ENCODE data around the gene NMNAT3. TPM values are rescaled to one million over a fixed set of nuclear protein-coding genes. Genes with fewer than 3 reads are reported as not detected.

Gene NMNAT3
- total RNA-seq, 1 experiment from 2014 or later, result 4.6 TPM

DNA sequence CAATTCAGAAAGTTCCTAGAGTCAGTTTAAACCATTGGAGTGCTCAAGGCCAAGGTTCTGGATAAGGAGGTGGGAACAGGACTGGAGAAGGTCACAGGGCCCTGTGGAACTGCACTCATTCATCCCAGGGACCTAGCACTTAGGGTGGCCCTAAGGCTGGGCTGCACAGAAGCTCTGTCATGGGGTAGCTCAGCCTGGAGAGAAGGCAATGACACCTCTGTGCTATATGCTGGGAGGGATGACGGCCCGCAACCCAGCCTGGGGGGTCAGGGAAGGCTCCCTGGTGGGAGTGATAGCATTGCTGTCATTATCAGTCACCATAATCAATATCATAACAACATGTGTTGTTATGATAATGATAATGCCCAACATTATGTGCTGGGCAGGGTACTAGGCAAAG lies 151.6 kb downstream of the NMNAT3 start:
- no peak for ATAC-seq
- no peak for TF ChIP-seq SP1 (CRISPR knock-in tag; conservative IDR thresholded peaks at IDR 0.05)
- TF ChIP-seq, protein P1, sequence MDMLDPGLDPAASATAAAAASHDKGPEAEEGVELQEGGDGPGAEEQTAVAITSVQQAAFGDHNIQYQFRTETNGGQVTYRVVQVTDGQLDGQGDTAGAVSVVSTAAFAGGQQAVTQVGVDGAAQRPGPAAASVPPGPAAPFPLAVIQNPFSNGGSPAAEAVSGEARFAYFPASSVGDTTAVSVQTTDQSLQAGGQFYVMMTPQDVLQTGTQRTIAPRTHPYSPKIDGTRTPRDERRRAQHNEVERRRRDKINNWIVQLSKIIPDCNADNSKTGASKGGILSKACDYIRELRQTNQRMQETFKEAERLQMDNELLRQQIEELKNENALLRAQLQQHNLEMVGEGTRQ (CRISPR knock-in tag; IDR thresholded peaks at IDR 0.05), result no peak
- Mint-ChIP-seq H3K9me3 (no peaks in the 10 kb centered on the region), H3K36me3 (peaks cover 8% of the 10 kb centered on the region), H3K27ac (no peak overlapping the region), H3K27me3 (ENCODE audit: low read depth) (peaks cover 24% of the 10 kb centered on the region), H3K4me3 (no peak overlapping the region), H3K4me1 (peaks cover 38% of the 10 kb centered on the region)
- ChIA-PET POLR2A (no interaction called here), CTCF (no interaction called here)
- no peak for DNase-seq (ENCODE audit: low spot score)

DNA sequence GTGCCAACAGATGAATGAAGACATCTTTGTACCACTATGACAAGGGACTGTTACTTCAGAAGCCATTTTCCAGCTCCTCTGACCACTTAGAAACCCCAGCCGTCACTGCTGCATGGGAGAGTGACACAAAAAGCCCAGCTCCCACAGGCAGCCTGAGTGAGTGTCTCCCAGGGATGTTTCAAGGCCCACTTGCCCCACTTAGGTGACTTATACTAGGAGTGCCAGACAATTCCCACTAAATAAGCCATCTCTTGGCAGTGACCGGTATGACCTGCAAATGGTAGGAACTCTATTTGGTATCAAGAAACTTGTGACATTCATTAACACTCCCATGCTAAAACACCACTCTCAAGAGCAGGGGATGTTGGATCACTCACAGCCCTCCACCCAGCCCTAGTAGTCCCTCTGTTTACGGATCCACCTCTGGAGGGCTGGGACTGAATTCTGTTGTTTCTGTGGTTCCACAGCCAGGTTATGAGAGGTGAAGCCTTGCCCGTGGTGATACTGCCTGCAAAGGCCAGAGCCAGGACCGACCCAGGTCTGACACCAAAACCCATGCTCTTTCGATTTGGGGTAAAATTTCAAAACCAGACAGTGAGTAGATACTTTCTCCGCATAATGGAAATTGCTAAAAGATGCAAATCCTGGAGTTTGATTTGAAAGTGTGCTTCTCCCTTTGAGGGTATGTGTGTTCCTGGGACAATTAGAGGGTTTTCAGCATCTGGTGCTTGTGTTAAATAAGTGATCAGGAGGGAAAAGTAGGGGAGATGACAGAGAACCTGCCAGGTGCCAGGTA lies 152.7 kb downstream of the NMNAT3 start:
- Mint-ChIP-seq H3K27ac (no peak overlapping the region), H3K9me3 (no peaks in the 10 kb centered on the region), H3K4me1 (peaks cover 33% of the 10 kb centered on the region), H3K36me3 (peaks cover 8% of the 10 kb centered on the region), H3K27me3 (ENCODE audit: low read depth) (peaks cover 24% of the 10 kb centered on the region), H3K4me3 (no peak overlapping the region)
- CTCF ChIA-PET, result interaction anchor here (0.9 to 2.0 kb wide), 2 partner anchors 39 to 171 kb away, joined by 3 to 5 read pairs; no protein-coding TSS in a partner anchor
- no peak for ATAC-seq
- DNase-seq (ENCODE audit: low spot score), result no peak
- TF ChIP-seq TEAD1 (CRISPR knock-in tag; IDR thresholded peaks at IDR 0.05) (no peak), ZNF416 (CRISPR knock-in tag; IDR thresholded peaks at IDR 0.05) (no peak), GRHL2 (CRISPR knock-in tag; IDR thresholded peaks at IDR 0.05; ENCODE audit: insufficient replicate concordance, severe bottlenecking) (no peak), JAZF1 (CRISPR knock-in tag; IDR thresholded peaks at IDR 0.05) (no peak), NFE2L1 (CRISPR knock-in tag; IDR thresholded peaks at IDR 0.05) (no peak), IRF2 (CRISPR knock-in tag; IDR thresholded peaks at IDR 0.05; ENCODE audit: borderline replicate concordance, low read depth) (no peak), SOX15 (CRISPR knock-in tag; IDR thresholded peaks at IDR 0.05) (no peak), EMX1 (CRISPR knock-in tag; IDR thresholded peaks at IDR 0.05) (no peak), SMAD3 (CRISPR knock-in tag; IDR thresholded peaks at IDR 0.05; ENCODE audit: borderline replicate concordance) (no peak), FOXK1 (CRISPR knock-in tag; IDR thresholded peaks at IDR 0.05) (no peak)
- TF ChIP-seq, protein P2, sequence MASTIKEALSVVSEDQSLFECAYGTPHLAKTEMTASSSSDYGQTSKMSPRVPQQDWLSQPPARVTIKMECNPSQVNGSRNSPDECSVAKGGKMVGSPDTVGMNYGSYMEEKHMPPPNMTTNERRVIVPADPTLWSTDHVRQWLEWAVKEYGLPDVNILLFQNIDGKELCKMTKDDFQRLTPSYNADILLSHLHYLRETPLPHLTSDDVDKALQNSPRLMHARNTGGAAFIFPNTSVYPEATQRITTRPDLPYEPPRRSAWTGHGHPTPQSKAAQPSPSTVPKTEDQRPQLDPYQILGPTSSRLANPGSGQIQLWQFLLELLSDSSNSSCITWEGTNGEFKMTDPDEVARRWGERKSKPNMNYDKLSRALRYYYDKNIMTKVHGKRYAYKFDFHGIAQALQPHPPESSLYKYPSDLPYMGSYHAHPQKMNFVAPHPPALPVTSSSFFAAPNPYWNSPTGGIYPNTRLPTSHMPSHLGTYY (CRISPR knock-in tag; IDR thresholded peaks at IDR 0.05), result no peak
- TF ChIP-seq, protein P3, sequence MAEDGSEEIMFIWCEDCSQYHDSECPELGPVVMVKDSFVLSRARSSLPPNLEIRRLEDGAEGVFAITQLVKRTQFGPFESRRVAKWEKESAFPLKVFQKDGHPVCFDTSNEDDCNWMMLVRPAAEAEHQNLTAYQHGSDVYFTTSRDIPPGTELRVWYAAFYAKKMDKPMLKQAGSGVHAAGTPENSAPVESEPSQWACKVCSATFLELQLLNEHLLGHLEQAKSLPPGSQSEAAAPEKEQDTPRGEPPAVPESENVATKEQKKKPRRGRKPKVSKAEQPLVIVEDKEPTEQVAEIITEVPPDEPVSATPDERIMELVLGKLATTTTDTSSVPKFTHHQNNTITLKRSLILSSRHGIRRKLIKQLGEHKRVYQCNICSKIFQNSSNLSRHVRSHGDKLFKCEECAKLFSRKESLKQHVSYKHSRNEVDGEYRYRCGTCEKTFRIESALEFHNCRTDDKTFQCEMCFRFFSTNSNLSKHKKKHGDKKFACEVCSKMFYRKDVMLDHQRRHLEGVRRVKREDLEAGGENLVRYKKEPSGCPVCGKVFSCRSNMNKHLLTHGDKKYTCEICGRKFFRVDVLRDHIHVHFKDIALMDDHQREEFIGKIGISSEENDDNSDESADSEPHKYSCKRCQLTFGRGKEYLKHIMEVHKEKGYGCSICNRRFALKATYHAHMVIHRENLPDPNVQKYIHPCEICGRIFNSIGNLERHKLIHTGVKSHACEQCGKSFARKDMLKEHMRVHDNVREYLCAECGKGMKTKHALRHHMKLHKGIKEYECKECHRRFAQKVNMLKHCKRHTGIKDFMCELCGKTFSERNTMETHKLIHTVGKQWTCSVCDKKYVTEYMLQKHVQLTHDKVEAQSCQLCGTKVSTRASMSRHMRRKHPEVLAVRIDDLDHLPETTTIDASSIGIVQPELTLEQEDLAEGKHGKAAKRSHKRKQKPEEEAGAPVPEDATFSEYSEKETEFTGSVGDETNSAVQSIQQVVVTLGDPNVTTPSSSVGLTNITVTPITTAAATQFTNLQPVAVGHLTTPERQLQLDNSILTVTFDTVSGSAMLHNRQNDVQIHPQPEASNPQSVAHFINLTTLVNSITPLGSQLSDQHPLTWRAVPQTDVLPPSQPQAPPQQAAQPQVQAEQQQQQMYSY (CRISPR knock-in tag; IDR thresholded peaks at IDR 0.05), result no peak
- TF ChIP-seq, protein P4, sequence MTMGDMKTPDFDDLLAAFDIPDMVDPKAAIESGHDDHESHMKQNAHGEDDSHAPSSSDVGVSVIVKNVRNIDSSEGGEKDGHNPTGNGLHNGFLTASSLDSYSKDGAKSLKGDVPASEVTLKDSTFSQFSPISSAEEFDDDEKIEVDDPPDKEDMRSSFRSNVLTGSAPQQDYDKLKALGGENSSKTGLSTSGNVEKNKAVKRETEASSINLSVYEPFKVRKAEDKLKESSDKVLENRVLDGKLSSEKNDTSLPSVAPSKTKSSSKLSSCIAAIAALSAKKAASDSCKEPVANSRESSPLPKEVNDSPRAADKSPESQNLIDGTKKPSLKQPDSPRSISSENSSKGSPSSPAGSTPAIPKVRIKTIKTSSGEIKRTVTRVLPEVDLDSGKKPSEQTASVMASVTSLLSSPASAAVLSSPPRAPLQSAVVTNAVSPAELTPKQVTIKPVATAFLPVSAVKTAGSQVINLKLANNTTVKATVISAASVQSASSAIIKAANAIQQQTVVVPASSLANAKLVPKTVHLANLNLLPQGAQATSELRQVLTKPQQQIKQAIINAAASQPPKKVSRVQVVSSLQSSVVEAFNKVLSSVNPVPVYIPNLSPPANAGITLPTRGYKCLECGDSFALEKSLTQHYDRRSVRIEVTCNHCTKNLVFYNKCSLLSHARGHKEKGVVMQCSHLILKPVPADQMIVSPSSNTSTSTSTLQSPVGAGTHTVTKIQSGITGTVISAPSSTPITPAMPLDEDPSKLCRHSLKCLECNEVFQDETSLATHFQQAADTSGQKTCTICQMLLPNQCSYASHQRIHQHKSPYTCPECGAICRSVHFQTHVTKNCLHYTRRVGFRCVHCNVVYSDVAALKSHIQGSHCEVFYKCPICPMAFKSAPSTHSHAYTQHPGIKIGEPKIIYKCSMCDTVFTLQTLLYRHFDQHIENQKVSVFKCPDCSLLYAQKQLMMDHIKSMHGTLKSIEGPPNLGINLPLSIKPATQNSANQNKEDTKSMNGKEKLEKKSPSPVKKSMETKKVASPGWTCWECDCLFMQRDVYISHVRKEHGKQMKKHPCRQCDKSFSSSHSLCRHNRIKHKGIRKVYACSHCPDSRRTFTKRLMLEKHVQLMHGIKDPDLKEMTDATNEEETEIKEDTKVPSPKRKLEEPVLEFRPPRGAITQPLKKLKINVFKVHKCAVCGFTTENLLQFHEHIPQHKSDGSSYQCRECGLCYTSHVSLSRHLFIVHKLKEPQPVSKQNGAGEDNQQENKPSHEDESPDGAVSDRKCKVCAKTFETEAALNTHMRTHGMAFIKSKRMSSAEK (CRISPR knock-in tag; IDR thresholded peaks at IDR 0.05; ENCODE audit: borderline replicate concordance), result no peak
- POLR2A ChIA-PET, result no interaction called here

Measured in WTC11 (cell line).